NCI-H2107 (cell line): ENCODE measurements around the gene ANKRD33.

Experiments used
- DNase-seq: peaks from one replicate; lab custom pipeline; 2025; lab: John Stamatoyannopoulos, UW

Gene ANKRD33

GRCh38 chr12:51862947-51863346 is 25.0 kb upstream of the ANKRD33 start:
- DNase-seq, result no peak

GRCh38 chr12:51863363-51863932 is 24.5 kb upstream of the ANKRD33 start:
- DNase-seq, result no peak

GRCh38 chr12:51863933-51864832 is 23.7 kb upstream of the ANKRD33 start:
- DNase-seq, result no peak

GRCh38 chr12:51864833-51865670 is 22.9 kb upstream of the ANKRD33 start:
- DNase-seq, result no peak

- DNase-seq, result no peak
Measured at GRCh38 chr12:51865757-51866270, 22.1 kb upstream of the ANKRD33 start.

GRCh38 chr12:51866324-51866723 is 21.6 kb upstream of the ANKRD33 start:
- no peak for DNase-seq

GRCh38 chr12:51866762-51867161 is 21.1 kb upstream of the ANKRD33 start:
- DNase-seq, result no peak

GRCh38 chr12:51867371-51867770 is 20.5 kb upstream of the ANKRD33 start:
- DNase-seq, result no peak

- DNase-seq, result no peak
Measured at GRCh38 chr12:51867796-51868428, 20.0 kb upstream of the ANKRD33 start.

- no peak for DNase-seq
Measured at GRCh38 chr12:51868821-51869495, 18.9 kb upstream of the ANKRD33 start.

- no peak for DNase-seq
Measured at GRCh38 chr12:51869496-51869865, 18.4 kb upstream of the ANKRD33 start.

- DNase-seq, result no peak
Measured at GRCh38 chr12:51869931-51870330, 18.0 kb upstream of the ANKRD33 start.

- DNase-seq, result no peak
Measured at GRCh38 chr12:51870504-51870903, 17.4 kb upstream of the ANKRD33 start.

GRCh38 chr12:51871126-51871525 is 16.8 kb upstream of the ANKRD33 start:
- DNase-seq, result no peak

- DNase-seq, result no peak
Measured at GRCh38 chr12:51871918-51872688, 15.8 kb upstream of the ANKRD33 start.

- no peak for DNase-seq
Measured at GRCh38 chr12:51872689-51872981, 15.3 kb upstream of the ANKRD33 start.

- no peak for DNase-seq
Measured at GRCh38 chr12:51873251-51873994, 14.5 kb upstream of the ANKRD33 start.

GRCh38 chr12:51874000-51874399 is 13.9 kb upstream of the ANKRD33 start:
- DNase-seq, result no peak

- no peak for DNase-seq
Measured at GRCh38 chr12:51874486-51874885, 13.4 kb upstream of the ANKRD33 start.

GRCh38 chr12:51879102-51879501 is 8.8 kb upstream of the ANKRD33 start:
- DNase-seq, result no peak
